BJ (cell line): ENCODE results near the gene PAXIP1. TPM values are rescaled to one million over a fixed set of nuclear protein-coding genes. Genes with fewer than 3 reads are reported as not detected.

Experiments
- CTCF ChIA-PET: fragments of 350-600 bp; formaldehyde crosslinking; extraction: SDS; loops from one replicate; lab custom pipeline; 2021; ENCODE audit warnings: antibody characterized with exemption, inconsistent platforms; lab: Yijun Ruan, JAX
- POLR2A ChIA-PET: fragments of 300-600 bp; sonication (Branson Sonifier 250); formaldehyde crosslinking; extraction: SDS; loops from one replicate; lab custom pipeline; 2021; ENCODE audit warnings: antibody characterized with exemption; lab: Charles Lee
- DNase-seq: peaks from one replicate; pipeline ENCODE4 v3.0.0-alpha.2; 2011; ENCODE audit warnings: low read depth
- H3K27me3 ChIP-seq: 2 replicates; pipeline ENCODE4 v1.6.0; 2011; ENCODE audit warnings: low read length; ENCODE audit not compliant: control insufficient read depth, insufficient read depth
- H3K36me3 ChIP-seq: 2 replicates; pipeline ENCODE4 v1.5.1; 2011; ENCODE audit warnings: low read length; ENCODE audit not compliant: control insufficient read depth, insufficient read depth
- H3K4me3 ChIP-seq: 2 replicates; pipeline ENCODE4 v1.5.1; 2011; ENCODE audit warnings: low read depth, mild to moderate bottlenecking, control low read depth, low read length
- CTCF ChIP-seq: IDR thresholded peaks from 2 replicates; pipeline ENCODE4 v1.5.1; 2011; ENCODE audit warnings: low read depth, mild to moderate bottlenecking, control low read depth, inconsistent platforms, low read length, moderate library complexity; ENCODE audit not compliant: insufficient read depth
- polyA plus RNA-seq: library from polyadenylated mRNA; depleted of rRNA; stranded (reverse); fragments of >200 nt; gene quantifications from 2 replicates; pipeline ENCODE4 v1.2.3, GENCODE V29; 2011

Gene PAXIP1
- polyA plus RNA-seq, 1 experiment = 4.6 TPM

GRCh38 chr7:155032978-155033377, 30.1 kb upstream of the PAXIP1 start:
- POLR2A ChIA-PET = interaction anchor here (0.7 kb wide), 1 partner anchor 312 kb away, joined by 3 read pairs; no protein-coding TSS in a partner anchor

GRCh38 chr7:155027879-155028278, 25.0 kb upstream of the PAXIP1 start:
- Histone ChIP-seq H3K36me3 (no peaks in the 10 kb centered on the region), H3K4me3 (no peak overlapping the region), H3K27me3 (no peaks in the 10 kb centered on the region)
- ChIA-PET CTCF (no interaction called here), POLR2A (no interaction called here)
- TF ChIP-seq CTCF = no peak
- no peak for DNase-seq

More at GRCh38 chr7:155032978-155033377, 30.1 kb upstream of the PAXIP1 start:
- Histone ChIP-seq H3K4me3 (no peak overlapping the region), H3K27me3 (no peaks in the 10 kb centered on the region), H3K36me3 (no peaks in the 10 kb centered on the region)
- TF ChIP-seq CTCF = no peak
- no peak for DNase-seq
- CTCF ChIA-PET = no interaction called here

GRCh38 chr7:155021699-155022145, 18.8 kb upstream of the PAXIP1 start:
- no peak overlapping the region for H3K4me3 ChIP-seq
- ChIA-PET POLR2A (no interaction called here), CTCF (interaction anchor here (1.6 kb wide), 1 partner anchor 324 kb away, joined by 7 read pairs; no protein-coding TSS in a partner anchor)
- no peak for TF ChIP-seq CTCF
- DNase-seq = no peak
- H3K36me3 ChIP-seq = no peaks in the 10 kb centered on the region
- no peaks in the 10 kb centered on the region; the same call in 1 of the 2 replicates for H3K27me3 ChIP-seq

- Histone ChIP-seq H3K4me3 (no peak overlapping the region), H3K27me3 (no peaks in the 10 kb centered on the region; the same call in 1 of the 2 replicates), H3K36me3 (no peaks in the 10 kb centered on the region)
- no peak for TF ChIP-seq CTCF
- no peak for DNase-seq
- POLR2A ChIA-PET = no interaction called here
- CTCF ChIA-PET = interaction anchor here (1.0 to 1.6 kb wide), 2 partner anchors 13 to 324 kb away, joined by 4 to 7 read pairs; no protein-coding TSS in a partner anchor
Observed at GRCh38 chr7:155020996-155021395, 18.1 kb upstream of the PAXIP1 start.

GRCh38 chr7:155017834-155018233, 14.9 kb upstream of the PAXIP1 start:
- CTCF ChIA-PET = no interaction called here
- no peak for TF ChIP-seq CTCF
- no peak for DNase-seq
- H3K4me3 ChIP-seq = no peak overlapping the region
- POLR2A ChIA-PET = no interaction called here
- no peaks in the 10 kb centered on the region; the same call in 1 of the 2 replicates for H3K27me3 ChIP-seq
- no peaks in the 10 kb centered on the region for H3K36me3 ChIP-seq
